Measurements from ENCODE around the gene RALGPS1. TPM values are rescaled to one million over a fixed set of nuclear protein-coding genes. Genes with fewer than 3 reads are reported as not detected.

Gene RALGPS1
- polyA plus RNA-seq, 1 of the 3 experiments (the other 2 are of a cell fraction), result 3.9 TPM

DNA sequence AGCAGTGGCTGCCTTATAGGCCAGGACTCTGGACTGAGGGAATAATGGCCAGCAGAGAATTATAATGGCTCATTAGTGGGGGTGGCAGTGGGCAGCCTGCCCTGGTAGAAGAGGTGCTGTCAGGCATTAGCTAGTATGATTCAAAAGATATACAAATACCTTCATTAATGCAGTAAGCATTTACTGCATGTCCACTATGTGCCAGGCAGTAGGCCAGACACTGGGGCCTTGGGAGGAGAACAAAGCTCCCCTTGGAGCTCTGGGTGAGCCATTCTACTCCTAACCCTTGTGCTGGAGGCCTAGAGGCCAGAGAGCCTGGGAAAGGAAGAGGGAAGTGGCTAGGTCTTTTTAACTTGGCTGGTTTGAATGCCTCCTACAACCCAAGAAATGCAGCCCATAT is 348.0 kb downstream of the RALGPS1 start:
- Histone ChIP-seq H3K9me3 (no peaks in the 10 kb centered on the region), H3K9me2 (no peaks in the 10 kb centered on the region), H2AFZ (ENCODE audit: low read depth) (no peak overlapping the region), H3K4me2 (no peak overlapping the region), H3K79me2 (ENCODE audit: insufficient read depth) (no peaks in the 10 kb centered on the region; the same call in 1 of the 2 replicates), H3K9ac (no peak overlapping the region), H3K27ac (ENCODE audit: low read depth in 2 of 2, low read length in 1 of 2) (peak overlapping the region in 1 of 2 experiments; percentile 95; a peak in 2 of 4 replicates), H3K36me3 (replicated peaks in 1 of 2; ENCODE audit: control insufficient read depth in 1 of 2, insufficient read depth in 2 of 2, low read length in 1 of 2) (no peaks in the 10 kb centered on the region), H3F3A (replicated peaks; ENCODE audit: insufficient read depth) (no peaks in the 10 kb centered on the region), H3K4me3 (ENCODE audit: low read depth in 2 of 2, low read length in 1 of 2) (no peak overlapping the region), H3K4me1 (ENCODE audit: control insufficient read depth in 1 of 2, insufficient read depth in 2 of 2, low read depth in 1 of 2, low read length in 1 of 2) (peaks cover 13 to 36% of the 10 kb centered on the region in 2 experiments), H3K27me3 (ENCODE audit: insufficient read depth) (no peaks in the 10 kb centered on the region), H4K20me1 (ENCODE audit: insufficient read depth) (no peaks in the 10 kb centered on the region)
- ChIA-PET POLR2A (interaction anchor here (1.1 kb wide), 1 partner anchor 18 kb away, joined by 3 read pairs; no protein-coding TSS in a partner anchor), CTCF (interaction anchor here (0.9 to 1.6 kb wide), 3 partner anchors 11 to 63 kb away, joined by 3 read pairs; no protein-coding TSS in a partner anchor)
- no peak for TF ChIP-seq FOSL2 (IDR thresholded peaks at IDR 0.05; ENCODE audit: borderline replicate concordance, low read depth)
- no peak for TF ChIP-seq ELF1 (IDR thresholded peaks at IDR 0.05)
- TF ChIP-seq RAD21 (IDR thresholded peaks at IDR 0.05; ENCODE audit: low read length), result no peak
- no peak for TF ChIP-seq NFIC (IDR thresholded peaks at IDR 0.05; ENCODE audit: borderline replicate concordance)
- no peak for DNase-seq

GRCh38 chr9:127263237-127263636 is 348.7 kb downstream of the RALGPS1 start:
- Histone ChIP-seq H3K9me3 (no peaks in the 10 kb centered on the region), H3K4me1 (ENCODE audit: control insufficient read depth in 1 of 2, insufficient read depth in 2 of 2, low read depth in 1 of 2, low read length in 1 of 2) (peaks cover 13 to 41% of the 10 kb centered on the region in 2 experiments), H3K9ac (no peak overlapping the region), H3K27ac (ENCODE audit: low read depth in 2 of 2, low read length in 1 of 2) (peak overlapping the region in 1 of 2 experiments; percentile 95; a peak in 2 of 4 replicates), H3K4me3 (ENCODE audit: low read depth in 2 of 2, low read length in 1 of 2) (no peak overlapping the region), H4K20me1 (ENCODE audit: insufficient read depth) (no peaks in the 10 kb centered on the region), H3K9me2 (no peaks in the 10 kb centered on the region), H3K79me2 (ENCODE audit: insufficient read depth) (no peaks in the 10 kb centered on the region; the same call in 1 of the 2 replicates), H3F3A (replicated peaks; ENCODE audit: insufficient read depth) (peaks cover 2% of the 10 kb centered on the region), H3K27me3 (ENCODE audit: insufficient read depth) (no peaks in the 10 kb centered on the region), H3K36me3 (replicated peaks in 1 of 2; ENCODE audit: control insufficient read depth in 1 of 2, insufficient read depth in 2 of 2, low read length in 1 of 2) (no peaks in the 10 kb centered on the region), H2AFZ (ENCODE audit: low read depth) (no peak overlapping the region), H3K4me2 (no peak overlapping the region)
- POLR2A ChIA-PET, result no interaction called here
- DNase-seq, result no peak
- no peak for TF ChIP-seq RAD21 (IDR thresholded peaks at IDR 0.05; ENCODE audit: low read length)
- no peak for TF ChIP-seq GABPA (IDR thresholded peaks at IDR 0.05; ENCODE audit: low read depth)
- no peak for TF ChIP-seq ZBTB33 (IDR thresholded peaks at IDR 0.05; ENCODE audit: borderline replicate concordance, low read depth)
- no peak for TF ChIP-seq USF2 (IDR thresholded peaks at IDR 0.05; ENCODE audit: borderline replicate concordance, low read depth, low read length)
- TF ChIP-seq TCF12 (IDR thresholded peaks at IDR 0.05), result no peak
- no peak for TF ChIP-seq JUND (IDR thresholded peaks at IDR 0.05)
- no peak for TF ChIP-seq NFIC (IDR thresholded peaks at IDR 0.05; ENCODE audit: borderline replicate concordance)
- no peak for TF ChIP-seq RFX5 (IDR thresholded peaks at IDR 0.05; ENCODE audit: low read length)
- TF ChIP-seq, protein P1, sequence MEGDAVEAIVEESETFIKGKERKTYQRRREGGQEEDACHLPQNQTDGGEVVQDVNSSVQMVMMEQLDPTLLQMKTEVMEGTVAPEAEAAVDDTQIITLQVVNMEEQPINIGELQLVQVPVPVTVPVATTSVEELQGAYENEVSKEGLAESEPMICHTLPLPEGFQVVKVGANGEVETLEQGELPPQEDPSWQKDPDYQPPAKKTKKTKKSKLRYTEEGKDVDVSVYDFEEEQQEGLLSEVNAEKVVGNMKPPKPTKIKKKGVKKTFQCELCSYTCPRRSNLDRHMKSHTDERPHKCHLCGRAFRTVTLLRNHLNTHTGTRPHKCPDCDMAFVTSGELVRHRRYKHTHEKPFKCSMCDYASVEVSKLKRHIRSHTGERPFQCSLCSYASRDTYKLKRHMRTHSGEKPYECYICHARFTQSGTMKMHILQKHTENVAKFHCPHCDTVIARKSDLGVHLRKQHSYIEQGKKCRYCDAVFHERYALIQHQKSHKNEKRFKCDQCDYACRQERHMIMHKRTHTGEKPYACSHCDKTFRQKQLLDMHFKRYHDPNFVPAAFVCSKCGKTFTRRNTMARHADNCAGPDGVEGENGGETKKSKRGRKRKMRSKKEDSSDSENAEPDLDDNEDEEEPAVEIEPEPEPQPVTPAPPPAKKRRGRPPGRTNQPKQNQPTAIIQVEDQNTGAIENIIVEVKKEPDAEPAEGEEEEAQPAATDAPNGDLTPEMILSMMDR (IDR thresholded peaks at IDR 0.05), result no peak
- TF ChIP-seq ELF1 (IDR thresholded peaks at IDR 0.05), result no peak
- TF ChIP-seq YY1 (IDR thresholded peaks at IDR 0.05; ENCODE audit: low read depth), result no peak
- TF ChIP-seq POLR2AphosphoS5 (IDR thresholded peaks at IDR 0.05; ENCODE audit: low read depth, low read length), result no peak
- no peak for TF ChIP-seq EZH2phosphoT487 (IDR thresholded peaks at IDR 0.05; ENCODE audit: borderline replicate concordance, low read depth)
- 96% methylated on average over 9 of the region's 9 CpGs for WGBS (ENCODE audit: low lambda C conversion rate)
- CTCF ChIA-PET, result interaction anchor here (0.7 to 1.6 kb wide), 5 partner anchors 10 to 64 kb away, joined by 3 read pairs; no protein-coding TSS in a partner anchor
